Ectodermal cell (in vitro differentiated cells): ENCODE measurements around the gene RAD51B.
A peak's percentile ranks its signal among the peaks of the same experiment; 100 is the strongest.
"Not testable (repeated sequence)": the region's sequence is repeated elsewhere in the genome, so short reads cannot be mapped to it uniquely, and the experiment has no call there.

Experiments used
- H3K27ac ChIP-seq: 2 replicates; pipeline ENCODE4 v1.7.0; 2013; ENCODE audit warnings: mild to moderate bottlenecking, low read depth, low read length; ENCODE audit not compliant: insufficient read depth, poor library complexity, severe bottlenecking
- H3K27me3 ChIP-seq: 2 replicates; pipeline ENCODE4 v1.7.0; 2013; ENCODE audit warnings: mild to moderate bottlenecking, low read length; ENCODE audit not compliant: insufficient read depth, control insufficient read depth, poor library complexity, severe bottlenecking
- H3K36me3 ChIP-seq: one replicate; pipeline ENCODE4 v1.7.0; 2013; ENCODE audit warnings: low read length; ENCODE audit not compliant: control insufficient read depth, insufficient read depth
- H3K4me1 ChIP-seq: one replicate; pipeline ENCODE4 v1.7.0; 2013; ENCODE audit warnings: low read length; ENCODE audit not compliant: control insufficient read depth, insufficient read depth
- H3K4me3 ChIP-seq: 2 replicates; pipeline ENCODE4 v1.7.0; 2013; ENCODE audit warnings: low read depth, low read length, control low read depth; ENCODE audit not compliant: insufficient read depth
- H3K9me3 ChIP-seq: 2 replicates; pipeline ENCODE4 v1.7.0; 2013; ENCODE audit warnings: mild to moderate bottlenecking, low read length, moderate library complexity; ENCODE audit not compliant: control insufficient read depth
- WGBS, 2 experiments: methylation state at CpG; one replicate each; pipeline ENCODE4 v1.1.7; 2013; ENCODE audit warnings: missing lambda C conversion rate in 2 of 2; 5-methylcytosine and 5-hydroxymethylcytosine counted together

Gene RAD51B

DNA sequence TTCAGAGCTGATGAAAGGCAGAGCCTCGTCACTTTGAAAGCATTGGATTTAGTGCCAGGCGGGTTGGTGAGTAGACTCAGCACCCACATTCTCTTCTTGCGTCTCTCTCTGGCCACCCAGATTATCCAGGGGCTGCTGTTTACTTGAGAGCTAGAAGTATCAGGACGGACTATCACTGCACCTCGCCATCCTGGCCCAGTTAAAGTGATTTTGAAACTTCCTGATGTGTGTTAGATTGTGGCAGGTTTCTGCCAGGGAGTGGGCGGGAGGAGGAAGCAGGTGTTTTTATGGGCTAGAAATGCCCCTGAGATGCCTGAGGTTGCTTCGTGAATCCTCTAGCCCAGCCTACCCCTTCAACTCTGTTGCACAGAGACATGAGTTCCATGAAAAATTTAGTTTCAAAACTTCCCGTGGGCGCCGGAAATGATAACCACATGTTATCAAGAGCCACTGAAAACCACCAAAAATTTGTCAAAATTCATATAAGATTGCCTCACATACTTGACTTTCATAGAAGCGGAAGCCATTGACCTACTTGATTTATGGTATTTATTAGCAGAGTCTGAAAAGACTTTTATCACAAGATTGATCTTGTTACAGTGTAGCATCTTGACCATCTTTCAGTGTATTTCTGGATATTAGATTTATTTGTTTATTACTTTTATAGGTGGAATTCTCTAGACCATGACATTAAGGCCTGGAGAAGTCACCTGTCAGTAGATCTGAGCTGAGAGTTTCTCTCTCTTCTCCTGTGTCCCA, 466.0 kb downstream of the RAD51B start:
- WGBS, 2 experiments, result 92 to 93% methylated on average over 11 of the region's 11 CpGs

GRCh38 chr14:68286667-68287066, 467.1 kb downstream of the RAD51B start:
- no peaks in the 10 kb centered on the region for H3K9me3 ChIP-seq
- H3K4me3 ChIP-seq, result no peak overlapping the region
- peaks cover 26% of the 10 kb centered on the region for H3K4me1 ChIP-seq
- no peaks in the 10 kb centered on the region for H3K36me3 ChIP-seq
- no peak overlapping the region for H3K27ac ChIP-seq
- no peaks in the 10 kb centered on the region for H3K27me3 ChIP-seq

More for the DNA sequence above, 466.0 kb downstream of the RAD51B start:
- Histone ChIP-seq H3K9me3 (no peaks in the 10 kb centered on the region), H3K4me3 (no peak overlapping the region), H3K27ac (no peak overlapping the region), H3K4me1 (peaks cover 23% of the 10 kb centered on the region), H3K36me3 (no peaks in the 10 kb centered on the region), H3K27me3 (no peaks in the 10 kb centered on the region)

- not testable (repeated sequence) for H3K27me3 ChIP-seq, H3K9me3 ChIP-seq, H3K27ac ChIP-seq, H3K4me3 ChIP-seq, H3K36me3 ChIP-seq
- 93 to 99% methylated on average over 3 of the region's 3 CpGs for WGBS, 2 experiments
- peaks cover 26% of the 10 kb centered on the region for H3K4me1 ChIP-seq
Observed at GRCh38 chr14:68289452-68289851, 469.9 kb downstream of the RAD51B start.

DNA sequence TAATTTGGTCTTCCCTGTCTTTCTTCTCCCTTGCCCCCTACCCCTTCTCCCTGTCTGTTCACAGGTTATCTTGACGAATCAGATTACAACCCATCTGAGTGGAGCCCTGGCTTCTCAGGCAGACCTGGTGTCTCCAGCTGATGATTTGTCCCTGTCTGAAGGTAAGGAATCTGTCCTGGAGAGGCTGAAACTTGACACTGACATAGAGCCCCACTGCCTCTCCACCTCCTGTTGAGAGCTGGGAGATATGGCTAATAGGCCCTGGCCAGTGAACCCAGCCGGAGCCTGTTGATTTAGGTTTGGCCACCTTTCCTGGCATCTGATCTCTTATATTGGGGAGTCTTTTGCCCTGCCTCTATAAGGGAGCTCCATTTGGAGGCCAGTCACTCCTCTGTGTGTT, 472.2 kb downstream of the RAD51B start:
- 57 to 58% methylated on average over 2 of the region's 2 CpGs for WGBS, 2 experiments
- Histone ChIP-seq H3K9me3 (no peaks in the 10 kb centered on the region), H3K4me1 (peaks cover 33% of the 10 kb centered on the region), H3K27ac (no peak overlapping the region), H3K36me3 (no peaks in the 10 kb centered on the region), H3K27me3 (no peaks in the 10 kb centered on the region), H3K4me3 (no peak overlapping the region)

DNA sequence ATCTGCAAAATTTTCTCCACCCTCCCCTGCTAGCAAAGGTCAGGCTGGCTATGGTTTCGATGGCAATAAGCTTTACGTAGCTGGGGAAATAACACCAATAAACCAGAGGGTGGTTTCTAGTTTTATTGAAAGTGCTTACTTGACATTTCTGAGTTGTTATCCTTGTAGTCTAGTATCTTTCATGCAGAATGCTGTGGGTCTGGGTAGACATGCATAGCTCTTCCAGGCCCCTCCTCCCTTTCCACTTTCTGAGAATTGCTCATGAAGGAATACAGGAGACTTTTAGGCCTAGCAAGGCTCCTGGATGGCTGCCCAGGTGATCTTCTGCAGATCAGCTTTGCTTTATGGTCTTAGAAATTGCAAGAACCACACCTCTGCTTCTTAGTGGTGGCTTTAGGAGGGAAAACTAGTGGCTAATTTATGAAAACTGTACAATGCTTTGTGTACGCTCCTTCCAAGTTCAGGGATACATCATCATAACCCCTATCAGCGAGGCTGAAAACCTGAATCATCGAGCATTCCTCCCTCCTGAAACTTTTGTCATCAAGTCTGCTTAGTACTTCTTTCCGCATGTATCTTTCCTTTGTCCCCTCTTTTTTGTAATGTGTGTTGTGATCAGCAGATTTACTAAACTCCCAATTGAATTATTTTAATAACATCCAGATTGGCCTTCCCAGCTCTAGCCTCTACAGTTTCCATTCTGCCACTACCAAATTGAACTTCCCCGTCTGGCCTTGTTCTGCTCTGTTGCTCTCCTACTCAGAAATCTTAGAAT, 473.0 kb downstream of the RAD51B start:
- no peaks in the 10 kb centered on the region for H3K9me3 ChIP-seq
- H3K4me3 ChIP-seq, result no peak overlapping the region
- H3K27ac ChIP-seq, result no peak overlapping the region
- WGBS, 2 experiments, result 87 to 95% methylated on average over 7 of the region's 7 CpGs
- H3K27me3 ChIP-seq, result no peaks in the 10 kb centered on the region
- peaks cover 35% of the 10 kb centered on the region for H3K4me1 ChIP-seq
- no peaks in the 10 kb centered on the region for H3K36me3 ChIP-seq

- Histone ChIP-seq H3K4me3 (no peak overlapping the region), H3K9me3 (no peaks in the 10 kb centered on the region), H3K27me3 (no peaks in the 10 kb centered on the region), H3K4me1 (peaks cover 39% of the 10 kb centered on the region), H3K36me3 (no peaks in the 10 kb centered on the region), H3K27ac (no peak overlapping the region)
- 76 to 82% methylated on average over 5 of the region's 5 CpGs for WGBS, 2 experiments
Observed at GRCh38 chr14:68293404-68293803, 473.8 kb downstream of the RAD51B start.

DNA sequence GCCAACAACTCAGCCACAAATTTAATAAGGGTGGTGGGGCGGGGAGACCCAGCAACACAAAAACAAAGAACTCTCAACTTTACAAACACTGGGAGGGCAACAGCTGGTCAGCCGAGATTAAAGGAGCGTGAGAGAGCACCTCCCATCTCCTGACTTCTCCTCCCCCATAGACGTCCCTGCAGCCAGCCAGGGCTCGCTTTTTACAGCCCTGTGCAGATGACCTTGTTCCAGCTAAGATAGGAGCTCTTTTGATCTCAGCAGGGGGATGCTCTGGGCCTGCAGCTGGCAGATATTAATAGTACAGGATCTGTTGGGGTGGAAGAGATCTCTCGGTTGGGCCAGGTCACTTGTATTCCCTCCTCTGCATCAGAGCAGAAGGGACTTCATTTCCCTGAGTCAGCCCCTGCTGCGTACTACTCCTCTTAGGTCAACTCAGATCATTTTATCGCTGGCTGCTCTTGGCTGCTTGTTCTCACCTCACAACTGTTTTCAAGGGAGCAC, 475.8 kb downstream of the RAD51B start:
- Histone ChIP-seq H3K36me3 (no peaks in the 10 kb centered on the region), H3K4me1 (peaks cover 39% of the 10 kb centered on the region), H3K9me3 (no peaks in the 10 kb centered on the region), H3K27ac (peak overlapping the region; percentile 64), H3K4me3 (no peak overlapping the region), H3K27me3 (no peaks in the 10 kb centered on the region)
- WGBS, 2 experiments, result 41 to 47% methylated on average over 8 of the region's 8 CpGs

DNA sequence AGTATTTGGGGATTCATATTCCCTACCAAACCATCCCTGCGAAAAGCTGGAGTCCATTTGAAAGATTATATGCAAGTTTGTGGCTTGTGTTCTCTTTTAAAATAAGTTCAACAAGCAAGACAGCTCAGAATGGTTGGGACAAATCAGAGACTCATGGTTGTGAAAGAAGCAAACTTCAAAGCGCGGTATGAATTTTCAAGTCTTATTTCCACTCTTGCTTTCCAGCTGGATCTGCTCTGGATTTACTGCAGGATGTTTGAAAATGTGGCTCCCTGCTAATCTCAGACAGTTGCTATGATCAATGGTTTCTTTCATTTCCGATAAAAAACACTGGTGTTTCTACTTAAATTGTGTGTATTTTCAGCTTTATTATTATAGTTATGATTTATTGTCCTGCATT, 477.5 kb downstream of the RAD51B start:
- Histone ChIP-seq H3K4me3 (no peak overlapping the region), H3K27me3 (no peaks in the 10 kb centered on the region), H3K36me3 (no peaks in the 10 kb centered on the region), H3K4me1 (peaks cover 33% of the 10 kb centered on the region), H3K9me3 (no peaks in the 10 kb centered on the region), H3K27ac (no peak overlapping the region)
- WGBS, 2 experiments, result 94 to 96% methylated on average over 3 to 4 of the region's 4 CpGs

GRCh38 chr14:68297876-68298468, 478.4 kb downstream of the RAD51B start:
- no peaks in the 10 kb centered on the region for H3K36me3 ChIP-seq
- H3K4me3 ChIP-seq, result no peak overlapping the region
- WGBS, 2 experiments, result 88 to 94% methylated on average over 4 of the region's 4 CpGs
- no peaks in the 10 kb centered on the region for H3K9me3 ChIP-seq
- H3K27me3 ChIP-seq, result no peaks in the 10 kb centered on the region
- peaks cover 24% of the 10 kb centered on the region for H3K4me1 ChIP-seq
- H3K27ac ChIP-seq, result no peak overlapping the region

- Histone ChIP-seq H3K4me3 (no peak overlapping the region), H3K4me1 (peaks cover 6% of the 10 kb centered on the region), H3K27me3 (no peaks in the 10 kb centered on the region), H3K36me3 (no peaks in the 10 kb centered on the region), H3K27ac (no peak overlapping the region), H3K9me3 (no peaks in the 10 kb centered on the region)
- 95 to 100% methylated on average over 2 to 4 of the region's 4 CpGs for WGBS, 2 experiments
Observed at GRCh38 chr14:68300608-68301007, 481.0 kb downstream of the RAD51B start.
